Measurements from ENCODE around the gene CASS4. TPM values are rescaled to one million over a fixed set of nuclear protein-coding genes. Genes with fewer than 3 reads are reported as not detected.

The CASS4 gene
- total and polyA plus RNA-seq, 2 donors (not counting 3 experiments of a cell fraction or from before 2014, with no cell fraction given): not detected

DNA sequence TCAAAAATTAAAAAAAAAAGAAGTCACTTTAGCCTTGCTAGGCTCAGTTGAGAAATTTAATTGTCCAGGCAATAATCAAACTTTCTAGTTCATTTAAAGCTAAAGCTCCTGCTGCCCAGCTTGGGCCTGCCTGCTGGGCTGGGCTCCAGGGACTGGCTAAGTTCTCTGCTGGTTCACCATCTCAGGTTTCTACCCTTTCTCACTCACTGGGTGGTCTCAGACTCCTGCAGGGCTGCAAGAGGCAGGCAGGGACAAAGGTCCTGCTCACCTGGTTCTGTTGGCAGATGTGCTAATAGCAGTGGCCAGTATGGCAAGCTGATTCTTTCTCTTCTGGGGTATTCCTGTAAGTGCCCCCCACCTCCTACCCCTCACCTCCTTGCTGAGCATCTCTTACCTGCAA is 35.2 kb downstream of the CASS4 start:
- no peaks in the 10 kb centered on the region for H3K4me1 ChIP-seq (ENCODE audit: control insufficient read depth, extremely low read depth, insufficient read depth, low read length)
- no peaks in the 10 kb centered on the region for H3K9me1 ChIP-seq (replicated peaks; ENCODE audit: control insufficient read depth, extremely low read depth, insufficient read depth, low read length)
- intact Hi-C loops (cut with micrococcal nuclease): no loop called here
- no peak overlapping the region for H3K4me3 ChIP-seq (replicated peaks in 1 of 3; ENCODE audit: insufficient read depth in 1 of 3, low read depth in 1 of 3, low read length in 3 of 3)
- no peak overlapping the region for H2AFZ ChIP-seq (ENCODE audit: low read depth, low read length)
- no peak for FAIRE-seq
- CTCF ChIA-PET: interaction anchor here (0.8 kb wide), 1 partner anchor 28 kb away, joined by 3 read pairs; no protein-coding TSS in a partner anchor
- no peaks in the 10 kb centered on the region for H3K9me3 ChIP-seq (replicated peaks; ENCODE audit: control insufficient read depth, insufficient read depth, low read length)
- no peaks in the 10 kb centered on the region for H4K20me1 ChIP-seq (replicated peaks; ENCODE audit: control insufficient read depth, extremely low read depth, insufficient read depth, low read length)
- dilution Hi-C loops (cut with MboI; ENCODE audit: extremely low pct_ligation_motif_present, low sequenced_read_pairs): no loop called here
- no peaks in the 10 kb centered on the region for H3K79me2 ChIP-seq (ENCODE audit: control insufficient read depth, insufficient read depth, low read length)
- no peak overlapping the region for H3K9ac ChIP-seq (replicated peaks; ENCODE audit: extremely low read depth, insufficient read depth, low read length)
- no peak for TF ChIP-seq POLR2AphosphoS5 (IDR thresholded peaks at IDR 0.05; ENCODE audit: insufficient read depth, low read depth, low read length)
- no peak for TF ChIP-seq MYC (IDR thresholded peaks at IDR 0.05; ENCODE audit: low read depth, low read length)
- no peak for TF ChIP-seq JUN (IDR thresholded peaks at IDR 0.05; ENCODE audit: borderline replicate concordance, insufficient read depth, insufficient read length, low read depth)
- no peak for TF ChIP-seq EZH2 (IDR thresholded peaks at IDR 0.05; ENCODE audit: borderline replicate concordance, low read depth, low read length, severe bottlenecking)
- DNase-seq (ENCODE audit: low read depth, low spot score): no peak
- peaks cover 0 to 10% of the 10 kb centered on the region in 2 experiments for H3K27me3 ChIP-seq (ENCODE audit: control insufficient read depth in 2 of 2, insufficient read depth in 2 of 2, low read length in 2 of 2)
- no peaks in the 10 kb centered on the region for H3K36me3 ChIP-seq (ENCODE audit: control insufficient read depth in 2 of 2, extremely low read depth in 1 of 2, insufficient read depth in 2 of 2, low read length in 2 of 2)
- no TSS peak for BruUV-seq (replicated peaks)
- no peak overlapping the region for H3K27ac ChIP-seq (ENCODE audit: insufficient read depth, low read depth, low read length)
- no peak overlapping the region for H3K4me2 ChIP-seq (ENCODE audit: insufficient read depth, low read length)
- POLR2A ChIA-PET: no interaction called here

GRCh38 chr20:56449459-56449858 is 37.4 kb downstream of the CASS4 start:
- Histone ChIP-seq H4K20me1 (replicated peaks; ENCODE audit: control insufficient read depth, extremely low read depth, insufficient read depth, low read length) (no peaks in the 10 kb centered on the region), H3K9me3 (replicated peaks; ENCODE audit: control insufficient read depth, insufficient read depth, low read length) (no peaks in the 10 kb centered on the region), H3K79me2 (ENCODE audit: control insufficient read depth, insufficient read depth, low read length) (no peaks in the 10 kb centered on the region), H3K4me1 (ENCODE audit: control insufficient read depth, extremely low read depth, insufficient read depth, low read length) (no peaks in the 10 kb centered on the region), H3K27ac (ENCODE audit: insufficient read depth, low read depth, low read length) (no peak overlapping the region), H3K4me3 (replicated peaks in 1 of 3; ENCODE audit: insufficient read depth in 1 of 3, low read depth in 1 of 3, low read length in 3 of 3) (no peak overlapping the region), H3K36me3 (ENCODE audit: control insufficient read depth in 2 of 2, extremely low read depth in 1 of 2, insufficient read depth in 2 of 2, low read length in 2 of 2) (no peaks in the 10 kb centered on the region), H2AFZ (ENCODE audit: low read depth, low read length) (no peak overlapping the region), H3K27me3 (ENCODE audit: control insufficient read depth in 2 of 2, insufficient read depth in 2 of 2, low read length in 2 of 2) (peaks cover 0 to 11% of the 10 kb centered on the region in 2 experiments), H3K9ac (replicated peaks; ENCODE audit: extremely low read depth, insufficient read depth, low read length) (no peak overlapping the region), H3K4me2 (ENCODE audit: insufficient read depth, low read length) (no peak overlapping the region), H3K9me1 (replicated peaks; ENCODE audit: control insufficient read depth, extremely low read depth, insufficient read depth, low read length) (no peaks in the 10 kb centered on the region)
- POLR2A ChIA-PET: no interaction called here
- no peak for TF ChIP-seq JUN (IDR thresholded peaks at IDR 0.05; ENCODE audit: borderline replicate concordance, insufficient read depth, insufficient read length, low read depth)
- no peak for TF ChIP-seq EZH2 (IDR thresholded peaks at IDR 0.05; ENCODE audit: borderline replicate concordance, low read depth, low read length, severe bottlenecking)
- TF ChIP-seq MYC (IDR thresholded peaks at IDR 0.05; ENCODE audit: low read depth, low read length): no peak
- CTCF ChIA-PET: no interaction called here
- intact Hi-C loops (cut with micrococcal nuclease): no loop called here
- dilution Hi-C loops (cut with MboI; ENCODE audit: extremely low pct_ligation_motif_present, low sequenced_read_pairs): no loop called here
- no peak for FAIRE-seq
- DNase-seq (ENCODE audit: low read depth, low spot score): no peak
- no TSS peak for BruUV-seq (replicated peaks)
